T-helper 2 cell treated with Interferon-gamma antibody and Interleukin-4, amounts not matched to agents 100 ng/mL and 5 ng/mL, for 36 hours (primary cell): ENCODE measurements around the gene NRAS. TPM values are rescaled to one million over a fixed set of nuclear protein-coding genes. Genes with fewer than 3 reads are reported as not detected.

Source experiments
- intact Hi-C: fragments of 100-400 bp; cut with micrococcal nuclease; formaldehyde crosslinking; loops from one replicate; pipeline ENCODE4 v1.15.1; 2023
- total RNA-seq: library from RNA; stranded (reverse); gene quantifications from 2 replicates; pipeline ENCODE4 v1.2.3, GENCODE V29; 2022

The NRAS gene
- total RNA-seq, 1 donor from 2014 or later: 53.5 TPM

GRCh38 chr1:114728553-114728952, 12.0 kb upstream of the NRAS start:
- intact Hi-C loops: no loop called here

DNA sequence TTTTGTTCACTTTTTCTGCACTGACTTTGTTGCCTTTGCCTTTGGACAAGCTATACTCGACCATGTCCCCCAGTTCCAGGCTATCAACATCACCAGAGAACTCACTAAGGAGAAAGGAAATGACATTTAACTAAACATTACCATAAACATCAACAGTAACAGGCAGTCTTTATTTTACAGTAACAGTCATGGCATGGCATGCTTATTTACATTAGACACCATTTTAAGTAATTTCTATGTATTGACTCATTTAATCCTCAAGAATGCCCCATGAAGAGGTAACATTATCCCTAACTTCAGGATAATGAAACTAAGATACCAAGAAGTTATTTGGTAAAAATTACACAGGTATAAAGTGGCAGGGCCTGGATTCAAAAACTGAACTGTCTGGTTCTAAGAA, 8.7 kb upstream of the NRAS start:
- intact Hi-C loops: no loop called here

DNA sequence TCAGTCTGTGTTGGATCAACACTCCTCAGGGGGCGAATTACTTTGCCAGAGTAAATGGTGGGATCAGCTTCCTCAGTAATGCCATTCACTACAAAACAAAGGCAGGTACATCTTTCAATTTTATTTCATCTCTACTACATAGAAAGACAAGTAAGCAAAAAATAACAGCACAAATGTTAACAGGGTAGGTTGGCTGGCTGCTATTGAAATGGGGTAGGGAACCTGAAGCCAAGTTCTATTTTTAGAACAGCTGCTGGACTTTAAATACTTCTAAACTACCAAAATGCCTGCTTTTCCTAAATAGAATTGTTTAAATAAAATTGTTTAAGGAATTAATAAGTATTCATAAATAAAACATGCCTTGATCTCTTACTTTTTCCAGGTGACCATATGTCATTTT, 7.3 kb upstream of the NRAS start:
- intact Hi-C loops: no loop called here

- intact Hi-C loops: no loop called here
Observed at GRCh38 chr1:114723457-114723856, 6.9 kb upstream of the NRAS start.

DNA sequence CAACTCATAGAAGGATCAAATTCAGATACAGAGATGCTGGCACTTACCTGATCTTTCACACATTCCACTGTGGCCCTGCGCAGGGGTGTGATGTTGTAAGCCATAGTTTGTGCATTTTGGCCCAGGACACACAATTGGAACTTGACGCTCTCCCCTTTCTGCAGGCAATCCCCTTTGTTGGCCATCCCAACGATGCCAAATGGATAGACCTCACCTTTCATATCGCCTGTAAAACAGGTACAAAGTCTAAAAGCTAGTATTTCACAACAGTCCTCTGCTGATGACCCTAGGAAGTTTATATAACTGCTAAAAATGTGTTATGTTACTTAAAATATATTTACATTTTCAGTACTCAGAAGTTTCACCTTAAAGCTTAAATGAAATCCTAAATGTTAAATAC, 3.9 kb upstream of the NRAS start:
- intact Hi-C loops: no loop called here

DNA sequence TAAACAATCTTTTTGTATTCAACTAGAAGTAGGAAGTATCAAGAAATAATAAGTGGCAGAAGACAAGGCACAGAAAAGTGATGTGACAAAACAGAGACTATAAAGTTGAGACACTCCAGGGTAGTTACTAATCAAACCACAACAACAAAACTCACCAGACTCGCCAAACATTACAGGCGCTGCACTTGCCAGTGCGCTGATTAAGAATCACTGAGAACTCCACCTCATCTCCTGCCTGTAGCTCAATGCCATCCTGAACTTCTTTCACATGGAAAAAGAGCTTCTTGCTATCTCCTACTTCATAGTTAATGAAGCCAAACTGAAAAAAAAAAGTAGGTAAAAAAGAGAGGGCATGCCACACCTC, 2.8 kb upstream of the NRAS start:
- intact Hi-C loops: loop anchor here (5.0 to 10.0 kb wide), 3 partner anchors 378 to 905 kb away; partner anchors contain the start of gene RSBN1

DNA sequence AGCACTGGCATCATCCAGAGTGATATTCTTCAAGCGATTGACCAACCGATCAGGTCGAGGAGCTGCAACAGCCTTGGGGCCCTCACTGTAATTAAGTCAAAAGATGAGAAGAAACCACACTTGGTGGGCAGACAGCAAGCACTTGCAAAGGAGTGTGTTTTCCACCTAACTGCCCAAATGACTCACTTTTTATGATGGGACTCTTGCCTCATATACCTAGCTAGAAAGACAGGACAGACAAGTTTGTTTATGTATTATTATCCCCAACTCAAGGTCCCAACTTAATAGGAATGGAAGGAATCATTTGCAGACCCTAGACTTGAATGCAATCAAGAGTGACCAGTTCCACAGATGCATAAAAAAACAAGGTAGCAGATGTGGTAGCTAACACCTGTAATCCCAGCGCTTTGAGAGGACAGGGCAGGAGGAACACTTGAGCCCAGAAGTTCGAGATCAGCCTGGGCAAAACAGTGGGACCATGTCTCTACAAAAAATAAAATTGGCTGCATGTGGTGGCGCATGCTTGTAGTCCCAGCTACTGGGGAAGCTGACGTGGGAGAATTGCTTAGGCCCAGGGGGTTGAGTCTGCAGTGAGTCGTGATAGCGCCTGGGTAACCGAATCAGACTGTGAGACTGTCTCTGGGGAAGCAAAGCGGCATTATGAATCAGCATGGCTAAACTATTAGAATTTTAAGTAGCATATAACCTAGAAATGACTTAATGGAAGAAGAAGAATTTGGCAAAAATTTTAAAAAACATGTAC, 2.3 kb upstream of the NRAS start:
- intact Hi-C loops: loop anchor here (5.0 to 10.0 kb wide), 3 partner anchors 378 to 904 kb away; partner anchors contain the start of gene RSBN1

DNA sequence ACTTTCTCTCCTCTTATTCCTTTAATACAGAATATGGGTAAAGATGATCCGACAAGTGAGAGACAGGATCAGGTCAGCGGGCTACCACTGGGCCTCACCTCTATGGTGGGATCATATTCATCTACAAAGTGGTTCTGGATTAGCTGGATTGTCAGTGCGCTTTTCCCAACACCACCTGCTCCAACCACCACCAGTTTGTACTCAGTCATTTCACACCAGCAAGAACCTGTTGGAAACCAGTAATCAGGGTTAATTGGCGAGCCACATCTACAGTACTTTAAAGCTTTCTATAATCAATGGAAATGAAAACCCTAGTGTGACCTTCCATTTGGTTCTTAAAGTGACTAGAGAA, 643 bp downstream of the NRAS start:
- intact Hi-C loops: loop anchor here (1.0 to 10.0 kb wide), 10 partner anchors 41 to 927 kb away; partner anchors contain the start of genes BCAS2, CSDE1, DENND2C and RSBN1

DNA sequence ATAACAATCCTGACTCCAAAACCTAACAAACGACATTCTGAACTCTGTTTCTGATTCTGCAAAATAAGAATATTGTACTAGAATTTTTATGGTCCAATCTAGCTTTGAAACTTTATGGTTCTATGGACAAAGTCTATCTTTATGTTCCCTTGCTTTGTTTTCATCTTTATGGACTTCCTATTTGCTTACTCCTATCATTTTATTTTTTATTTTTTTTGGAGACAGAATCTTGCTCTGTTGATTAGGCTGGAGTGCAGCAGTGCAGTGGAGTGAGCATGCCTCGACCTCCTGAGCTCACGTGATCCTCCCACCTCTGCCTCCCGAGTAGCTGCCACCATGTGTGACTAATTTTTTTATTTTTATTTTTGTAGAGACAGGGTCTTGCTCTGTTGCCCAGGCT, 3.6 kb downstream of the NRAS start:
- intact Hi-C loops: loop anchor here (10.0 kb wide), 2 partner anchors 778 to 898 kb away; partner anchors contain the start of gene RSBN1

- intact Hi-C loops: loop anchor here (10.0 kb wide), 2 partner anchors 776 to 896 kb away; partner anchors contain the start of gene RSBN1
Observed at GRCh38 chr1:114710360-114710759, 6.2 kb downstream of the NRAS start.

DNA sequence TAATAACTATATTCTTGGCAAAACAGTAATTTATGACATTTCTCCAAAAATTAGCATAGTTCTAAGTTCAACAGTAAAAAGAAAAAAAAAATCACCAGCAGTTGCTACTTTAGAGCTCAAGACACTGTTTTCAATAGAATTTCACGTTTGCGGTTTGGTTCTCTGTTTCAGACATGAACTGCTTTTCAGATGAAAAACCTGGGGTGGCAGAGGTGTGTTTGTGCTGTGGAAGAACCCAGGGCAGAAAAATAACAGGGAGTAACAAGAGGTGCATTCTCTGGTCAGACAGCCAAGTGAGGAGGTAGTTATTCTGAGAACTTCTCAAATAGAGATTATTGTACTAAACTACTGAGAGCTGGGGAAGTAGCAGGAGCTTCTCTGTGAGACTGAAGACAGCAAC, 9.0 kb downstream of the NRAS start:
- intact Hi-C loops: no loop called here

DNA sequence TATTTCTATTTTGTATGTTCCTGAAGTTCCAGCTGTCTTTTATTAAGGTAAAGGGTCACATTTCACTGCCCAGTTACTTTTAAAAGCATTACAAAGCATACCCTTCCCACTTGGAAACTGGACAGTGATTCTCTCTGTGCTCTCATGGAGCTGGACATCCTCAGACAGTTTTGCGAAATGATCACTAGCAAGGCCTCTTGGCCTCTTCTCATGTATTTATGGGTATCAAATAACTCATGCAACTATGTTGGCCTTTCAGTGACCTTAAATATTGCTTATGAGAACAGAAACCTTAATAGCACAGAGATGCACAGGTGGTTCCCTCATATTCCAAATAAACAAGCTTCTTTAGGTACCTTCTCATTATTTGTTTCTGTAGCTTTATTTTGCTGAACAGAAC, 13.3 kb downstream of the NRAS start:
- intact Hi-C loops: no loop called here

DNA sequence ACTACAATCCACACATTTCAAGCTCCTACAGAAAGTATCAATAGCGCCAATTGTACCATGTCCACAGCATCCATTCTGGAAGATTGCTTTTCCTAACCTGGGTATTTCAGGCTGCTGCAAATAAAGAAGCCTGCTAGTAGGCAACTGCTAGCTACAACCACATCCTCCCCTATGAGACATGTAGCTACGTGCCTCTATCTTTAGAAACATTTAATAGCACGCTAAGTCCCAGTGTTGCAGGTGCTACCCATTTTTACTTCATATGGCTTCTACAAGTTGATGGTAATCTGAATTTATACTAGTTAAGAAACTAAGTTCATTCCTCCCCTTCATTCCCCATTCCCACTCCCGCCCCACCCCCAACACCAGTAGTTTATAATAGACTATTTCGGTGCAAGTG, 13.8 kb downstream of the NRAS start:
- intact Hi-C loops: no loop called here

DNA sequence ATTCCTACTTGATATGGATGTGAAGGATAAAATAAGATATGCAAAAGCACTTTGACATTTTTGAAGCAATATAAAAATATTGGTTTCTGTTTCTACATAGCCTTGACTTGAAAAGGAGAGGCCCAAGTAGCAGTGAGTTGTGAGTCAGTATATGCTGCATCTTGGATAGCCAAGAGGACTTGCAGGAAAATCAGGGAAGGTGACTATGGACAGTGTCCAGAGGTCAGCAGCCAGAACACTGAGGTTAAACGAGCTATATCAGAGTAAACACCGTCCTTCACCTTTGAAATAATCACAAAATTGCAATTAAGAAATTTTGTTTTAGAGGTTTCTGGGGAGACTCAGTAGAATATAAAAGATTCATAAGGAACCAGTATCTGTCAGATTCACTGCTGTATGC, 14.6 kb downstream of the NRAS start:
- intact Hi-C loops: no loop called here

- intact Hi-C loops: no loop called here
Observed at GRCh38 chr1:114700036-114700600, 16.5 kb downstream of the NRAS start.

- intact Hi-C loops: no loop called here
Observed at GRCh38 chr1:114696810-114697209, 19.8 kb downstream of the NRAS start.

DNA sequence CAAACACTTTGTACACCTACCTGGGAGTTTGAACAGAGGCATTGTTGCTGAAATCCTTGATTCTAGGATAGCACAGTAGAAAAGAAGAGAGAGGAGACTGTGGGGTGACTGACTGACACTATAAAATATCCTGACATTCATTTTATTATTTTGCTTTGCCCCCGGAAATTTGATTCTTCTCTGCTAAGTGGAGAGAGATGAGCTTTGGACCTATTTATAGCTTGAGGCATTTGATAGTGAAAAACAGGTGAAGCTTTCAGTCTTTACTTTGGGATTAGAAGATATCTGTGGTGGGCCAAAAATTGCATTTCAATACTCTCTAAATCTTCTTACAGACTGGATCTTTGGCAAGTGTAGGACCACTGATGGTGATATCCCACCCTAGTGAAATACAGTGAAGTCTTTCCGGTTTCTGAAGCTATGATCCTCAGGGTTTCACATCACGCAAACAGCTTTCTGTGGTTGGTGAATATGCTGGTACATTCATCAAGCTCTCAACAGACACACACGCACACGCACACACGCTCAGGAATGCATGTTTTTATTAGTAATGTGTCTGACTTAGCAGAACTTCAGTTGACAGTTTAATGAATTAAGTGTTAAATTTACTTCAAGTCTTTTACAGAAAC, 21.0 kb downstream of the NRAS start, which contains the start of gene AMPD1:
AMPD1 (minus strand) TSS at position 117 of the 629 bp plus-strand sequence; CDS start at position 42, 75 bp downstream.
- intact Hi-C loops: no loop called here

GRCh38 chr1:114694540-114695310, 21.8 kb downstream of the NRAS start:
- intact Hi-C loops: no loop called here

- intact Hi-C loops: no loop called here
Observed at GRCh38 chr1:114692947-114693346, 23.6 kb downstream of the NRAS start.

DNA sequence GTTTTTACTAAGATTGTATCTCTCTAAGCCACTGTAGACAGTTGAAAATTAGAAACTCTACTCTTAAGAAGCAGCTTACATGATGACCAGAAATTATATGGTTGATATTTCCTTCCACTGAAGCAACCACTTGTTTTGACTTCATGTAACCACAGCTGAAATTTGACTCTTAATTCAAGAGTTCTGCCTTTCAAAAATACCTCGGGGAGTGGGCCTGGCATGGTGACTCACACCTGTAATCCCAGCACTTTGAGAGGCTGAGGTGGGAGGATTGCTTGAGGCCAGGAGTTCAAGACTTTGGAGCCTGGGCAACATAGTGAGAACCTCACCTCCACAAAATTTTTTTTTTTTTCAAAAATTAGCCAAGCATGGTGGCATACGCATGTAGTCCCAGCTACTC, 25.5 kb downstream of the NRAS start:
- intact Hi-C loops: no loop called here

- intact Hi-C loops: no loop called here
Observed at GRCh38 chr1:114690148-114690547, 26.4 kb downstream of the NRAS start.

- intact Hi-C loops: no loop called here
Observed at GRCh38 chr1:114688526-114688925, 28.0 kb downstream of the NRAS start.
